A673 (cell line): ENCODE measurements around the gene KIF1A. TPM values are rescaled to one million over a fixed set of nuclear protein-coding genes. Genes with fewer than 3 reads are reported as not detected.

Experiments
- BruUV-seq: library from RNA; stranded (reverse); fragments of 400-500 nt; replicated peaks from 2 replicates; lab custom pipeline; 2021; lab: Mats Ljungman, UMichigan
- CTCF ChIA-PET: fragments of 300-600 bp; sonication (Branson Sonifier 250); formaldehyde crosslinking; loops from one replicate; lab custom pipeline; 2022; ENCODE audit warnings: antibody characterized with exemption; lab: Charles Lee
- POLR2A ChIA-PET: fragments of 300-600 bp; sonication (Branson Sonifier 250); formaldehyde crosslinking; loops from one replicate; lab custom pipeline; 2022; ENCODE audit warnings: antibody characterized with exemption; ENCODE audit not compliant: low non-redundant PET; lab: Charles Lee
- DNase-seq: peaks from one replicate; pipeline ENCODE4 v3.0.0-alpha.2; 2015; ENCODE audit warnings: low spot score
- H3K27ac ChIP-seq: fragments of 200-600 bp; sonication (generic); 2 replicates; pipeline ENCODE4 v1.5.1; 2016; ENCODE audit warnings: mixed run types, low read depth, mild to moderate bottlenecking, mixed read lengths, antibody characterized with exemption, low read length; ENCODE audit not compliant: poor library complexity, severe bottlenecking
- H3K27me3 ChIP-seq: fragments of 200-600 bp; sonication (generic); replicated peaks from 2 replicates; pipeline ENCODE4 v1.6.1; 2017; ENCODE audit warnings: mixed run types, low read depth, mild to moderate bottlenecking, mixed read lengths, antibody characterized with exemption, low read length; ENCODE audit not compliant: insufficient read depth, poor library complexity
- H3K36me3 ChIP-seq: fragments of 200-600 bp; sonication (generic); 2 replicates; pipeline ENCODE4 v1.6.1; 2016; ENCODE audit warnings: mixed run types, mild to moderate bottlenecking, mixed read lengths, antibody characterized with exemption, low read length; ENCODE audit not compliant: insufficient read depth, poor library complexity, severe bottlenecking
- H3K4me1 ChIP-seq: fragments of 200-600 bp; sonication (generic); 2 replicates; pipeline ENCODE4 v1.6.1; 2017; ENCODE audit warnings: mixed run types, mild to moderate bottlenecking, mixed read lengths, antibody characterized with exemption, low read length; ENCODE audit not compliant: insufficient read depth, poor library complexity, severe bottlenecking
- H3K4me3 ChIP-seq: fragments of 200-600 bp; sonication (generic); 2 replicates; pipeline ENCODE4 v1.5.1; 2016; ENCODE audit warnings: low read depth, mixed run types, mild to moderate bottlenecking, mixed read lengths, low read length; ENCODE audit not compliant: poor library complexity, severe bottlenecking
- H3K9me3 ChIP-seq: fragments of 200-600 bp; sonication (generic); 2 replicates; pipeline ENCODE4 v1.6.1; 2016; ENCODE audit warnings: mixed run types, low read depth, mild to moderate bottlenecking, mixed read lengths, antibody characterized with exemption, low read length; ENCODE audit not compliant: poor library complexity, severe bottlenecking
- EZH2 ChIP-seq: fragments of 200-600 bp; sonication (generic); IDR thresholded peaks from 2 replicates; pipeline ENCODE4 v1.6.1; 2017; ENCODE audit warnings: borderline replicate concordance, low read depth, mild to moderate bottlenecking, mixed read lengths, antibody characterized with exemption, low read length; ENCODE audit not compliant: poor library complexity, severe bottlenecking
- intact Hi-C: fragments of 100-400 bp; cut with micrococcal nuclease; formaldehyde crosslinking; loops from one replicate; pipeline ENCODE4 v1.10.0; 2022; ENCODE audit not compliant: unreplicated experiment
- total RNA-seq: library from RNA; stranded (reverse); gene quantifications from 2 replicates; pipeline ENCODE4 v1.2.3, GENCODE V29; 2021
- TF ChIP-seq, protein P1 (sequence below): fragments of 300-800, 200-600 bp; sonication (generic); conservative IDR thresholded peaks from 2 replicates; pipeline ENCODE4 v1.5.1; 2017; ENCODE audit warnings: low read depth, mild to moderate bottlenecking, antibody characterized with exemption, low read length, moderate library complexity, mixed read lengths

The KIF1A gene
- total RNA-seq, 1 experiment from 2014 or later: 330 TPM

DNA sequence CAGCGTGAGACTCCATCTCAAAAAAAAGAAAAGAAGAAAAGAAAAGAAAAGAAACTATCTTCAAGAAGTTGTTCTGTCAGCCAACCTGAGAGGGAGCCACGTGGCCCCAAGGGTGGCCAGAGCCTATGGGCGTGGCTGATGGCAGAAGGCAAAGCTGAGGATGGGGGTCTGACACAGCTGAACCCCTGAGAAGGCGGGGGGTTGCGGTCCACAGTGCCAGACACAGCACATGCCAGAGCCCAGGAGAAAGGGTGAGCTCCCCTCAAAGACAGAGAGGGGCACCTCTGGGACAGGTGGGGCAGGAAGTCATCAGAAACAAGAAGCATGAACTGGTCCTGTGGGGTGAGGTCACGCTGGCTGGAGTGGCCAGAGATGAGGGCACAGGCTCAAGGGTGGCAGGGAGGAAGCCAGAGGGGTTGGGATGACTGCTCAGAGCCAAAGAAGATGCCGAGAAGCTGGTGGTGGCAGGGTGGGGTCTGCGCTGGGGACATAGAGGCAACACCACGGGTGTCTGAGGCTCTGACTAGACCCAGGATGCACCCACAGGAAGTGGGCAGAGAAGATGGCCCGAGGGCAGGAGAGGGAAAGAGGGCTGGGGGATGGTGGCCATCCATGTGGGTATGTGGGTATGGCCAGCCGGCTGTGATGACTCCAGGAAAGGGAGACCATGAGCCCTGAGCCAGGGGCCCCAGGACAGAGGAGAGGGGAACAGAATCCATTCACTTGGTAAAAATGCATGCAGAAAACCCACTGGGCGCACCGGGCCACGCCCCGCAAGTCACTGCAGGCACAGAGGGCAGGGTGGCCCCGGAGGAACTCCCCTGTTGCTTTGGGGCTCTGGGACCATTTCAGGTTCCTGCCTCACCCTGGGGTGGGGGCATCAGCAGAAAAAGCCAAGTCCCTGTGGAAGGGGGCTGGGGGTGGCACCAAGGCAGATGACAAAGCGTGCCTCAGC lies 8.4 kb downstream of the KIF1A start:
- Histone ChIP-seq H3K27me3 (no peaks in the 10 kb centered on the region), H3K4me3 (no peak overlapping the region), H3K4me1 (no peaks in the 10 kb centered on the region), H3K27ac (no peak overlapping the region), H3K9me3 (peaks cover 15% of the 10 kb centered on the region), H3K36me3 (peaks cover 25% of the 10 kb centered on the region)
- intact Hi-C loops: no loop called here
- no peak for DNase-seq
- no TSS peak for BruUV-seq
- CTCF ChIA-PET: no interaction called here
- no peak for TF ChIP-seq EZH2
- TF ChIP-seq, protein P1, sequence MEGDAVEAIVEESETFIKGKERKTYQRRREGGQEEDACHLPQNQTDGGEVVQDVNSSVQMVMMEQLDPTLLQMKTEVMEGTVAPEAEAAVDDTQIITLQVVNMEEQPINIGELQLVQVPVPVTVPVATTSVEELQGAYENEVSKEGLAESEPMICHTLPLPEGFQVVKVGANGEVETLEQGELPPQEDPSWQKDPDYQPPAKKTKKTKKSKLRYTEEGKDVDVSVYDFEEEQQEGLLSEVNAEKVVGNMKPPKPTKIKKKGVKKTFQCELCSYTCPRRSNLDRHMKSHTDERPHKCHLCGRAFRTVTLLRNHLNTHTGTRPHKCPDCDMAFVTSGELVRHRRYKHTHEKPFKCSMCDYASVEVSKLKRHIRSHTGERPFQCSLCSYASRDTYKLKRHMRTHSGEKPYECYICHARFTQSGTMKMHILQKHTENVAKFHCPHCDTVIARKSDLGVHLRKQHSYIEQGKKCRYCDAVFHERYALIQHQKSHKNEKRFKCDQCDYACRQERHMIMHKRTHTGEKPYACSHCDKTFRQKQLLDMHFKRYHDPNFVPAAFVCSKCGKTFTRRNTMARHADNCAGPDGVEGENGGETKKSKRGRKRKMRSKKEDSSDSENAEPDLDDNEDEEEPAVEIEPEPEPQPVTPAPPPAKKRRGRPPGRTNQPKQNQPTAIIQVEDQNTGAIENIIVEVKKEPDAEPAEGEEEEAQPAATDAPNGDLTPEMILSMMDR: no peak
- POLR2A ChIA-PET: no interaction called here

DNA sequence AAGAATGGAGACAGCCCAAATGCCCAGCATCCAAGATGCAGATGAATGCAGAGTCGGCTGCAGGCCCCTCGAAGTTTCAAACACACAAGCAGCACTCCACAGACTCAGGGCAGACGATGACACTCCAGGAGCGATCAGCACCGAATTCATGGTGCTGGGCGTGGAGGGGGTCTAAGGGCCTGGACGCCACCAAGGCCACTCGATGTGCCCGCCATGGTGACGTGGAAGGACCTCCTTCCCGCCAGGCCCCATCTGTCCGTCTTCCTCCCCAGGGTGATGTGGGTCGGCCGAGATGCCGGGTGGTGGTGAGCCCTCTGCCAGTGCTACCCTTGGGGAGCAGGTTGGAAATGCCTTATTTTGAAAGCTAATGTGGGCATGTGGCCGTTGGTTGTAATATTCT lies 9.4 kb downstream of the KIF1A start:
- no peak for DNase-seq
- ChIA-PET POLR2A (no interaction called here), CTCF (no interaction called here)
- Histone ChIP-seq H3K36me3 (peaks cover 25% of the 10 kb centered on the region), H3K27me3 (no peaks in the 10 kb centered on the region), H3K27ac (no peak overlapping the region), H3K4me3 (no peak overlapping the region), H3K9me3 (peaks cover 15% of the 10 kb centered on the region), H3K4me1 (no peaks in the 10 kb centered on the region)
- TF ChIP-seq, protein P1: no peak
- TF ChIP-seq EZH2: no peak
- no TSS peak for BruUV-seq
- intact Hi-C loops: no loop called here

DNA sequence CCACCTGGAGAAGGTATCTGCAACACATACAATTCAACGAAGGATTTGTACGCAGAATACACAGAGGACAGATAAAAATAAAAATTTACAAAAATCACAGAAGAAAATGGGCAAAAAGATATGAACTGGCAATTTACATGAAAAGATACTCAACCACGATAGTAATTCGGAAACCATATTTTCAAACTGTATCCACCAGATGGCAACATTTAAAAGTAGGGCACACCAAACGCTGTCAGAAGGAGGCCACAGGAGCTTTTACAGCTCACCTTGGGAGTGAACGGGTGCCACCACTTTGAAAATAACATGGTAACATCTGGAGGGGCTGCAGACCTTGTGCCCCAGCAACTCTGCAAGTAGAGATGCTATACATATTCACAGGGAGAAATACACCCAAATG lies 9.8 kb downstream of the KIF1A start:
- H3K9me3 ChIP-seq: peaks cover 15% of the 10 kb centered on the region
- no TSS peak for BruUV-seq
- DNase-seq: no peak
- intact Hi-C loops: no loop called here
- TF ChIP-seq EZH2: no peak
- TF ChIP-seq, protein P1: peak; percentile 43
- peaks cover 25% of the 10 kb centered on the region for H3K36me3 ChIP-seq
- ChIA-PET POLR2A (no interaction called here), CTCF (no interaction called here)
- H3K27ac ChIP-seq: no peak overlapping the region
- H3K27me3 ChIP-seq: no peaks in the 10 kb centered on the region
- no peak overlapping the region for H3K4me3 ChIP-seq
- no peaks in the 10 kb centered on the region for H3K4me1 ChIP-seq
